ENCODE results near the gene EEFSEC.

DNA sequence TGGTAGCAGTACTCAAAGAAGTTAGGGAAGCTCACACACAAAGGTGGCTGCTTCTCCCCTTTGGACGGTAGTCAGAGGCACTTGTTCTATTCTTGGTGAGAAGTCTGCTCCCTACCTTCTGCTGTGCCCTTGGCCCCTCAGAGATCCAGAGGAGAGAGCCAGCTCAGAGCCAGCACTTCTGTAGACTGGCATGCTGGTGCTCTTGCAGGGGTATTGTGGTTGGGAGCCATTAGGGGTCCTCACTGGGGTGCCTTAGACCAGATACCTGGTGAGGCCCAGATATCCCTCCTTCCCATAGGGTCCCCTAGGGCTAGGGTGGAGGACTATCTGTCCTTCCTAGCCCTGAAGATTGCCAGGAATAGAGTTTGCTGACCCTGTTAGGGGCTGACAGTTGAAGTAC lies 140.6 kb downstream of the EEFSEC start:
- TF ChIP-seq, protein P1, sequence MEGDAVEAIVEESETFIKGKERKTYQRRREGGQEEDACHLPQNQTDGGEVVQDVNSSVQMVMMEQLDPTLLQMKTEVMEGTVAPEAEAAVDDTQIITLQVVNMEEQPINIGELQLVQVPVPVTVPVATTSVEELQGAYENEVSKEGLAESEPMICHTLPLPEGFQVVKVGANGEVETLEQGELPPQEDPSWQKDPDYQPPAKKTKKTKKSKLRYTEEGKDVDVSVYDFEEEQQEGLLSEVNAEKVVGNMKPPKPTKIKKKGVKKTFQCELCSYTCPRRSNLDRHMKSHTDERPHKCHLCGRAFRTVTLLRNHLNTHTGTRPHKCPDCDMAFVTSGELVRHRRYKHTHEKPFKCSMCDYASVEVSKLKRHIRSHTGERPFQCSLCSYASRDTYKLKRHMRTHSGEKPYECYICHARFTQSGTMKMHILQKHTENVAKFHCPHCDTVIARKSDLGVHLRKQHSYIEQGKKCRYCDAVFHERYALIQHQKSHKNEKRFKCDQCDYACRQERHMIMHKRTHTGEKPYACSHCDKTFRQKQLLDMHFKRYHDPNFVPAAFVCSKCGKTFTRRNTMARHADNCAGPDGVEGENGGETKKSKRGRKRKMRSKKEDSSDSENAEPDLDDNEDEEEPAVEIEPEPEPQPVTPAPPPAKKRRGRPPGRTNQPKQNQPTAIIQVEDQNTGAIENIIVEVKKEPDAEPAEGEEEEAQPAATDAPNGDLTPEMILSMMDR (IDR thresholded peaks at IDR 0.05): no peak
- TF ChIP-seq POLR2A (IDR thresholded peaks at IDR 0.05): no peak

Measured in adrenal gland (tissue), 5 donors.